Liver (tissue), 9 donors: Measurements from ENCODE around the gene OSBP2. TPM values are rescaled to one million over a fixed set of nuclear protein-coding genes. Genes with fewer than 3 reads are reported as not detected.
"Not testable (repeated sequence)": the region's sequence is repeated elsewhere in the genome, so short reads cannot be mapped to it uniquely, and the experiment has no call there.

Experiments
- DNase-seq: peaks from one replicate; pipeline ENCODE4 v3.0.0-alpha.2; 2017; ENCODE audit warnings: low spot score
- H3K27ac ChIP-seq, 2 donors: one replicate each; pipeline ENCODE4 v1.7.0; 2013; ENCODE audit warnings: inconsistent platforms in 2 of 2, low read length in 2 of 2, control low read depth in 1 of 2, low read depth in 1 of 2, mild to moderate bottlenecking in 1 of 2
- H3K27me3 ChIP-seq, 4 donors: one replicate each; pipeline versions ENCODE4 v1.6.1 to v1.7.0; 2013; ENCODE audit warnings: low read length in 3 of 4, inconsistent platforms in 1 of 4, mild to moderate bottlenecking in 1 of 4, moderate library complexity in 1 of 4; ENCODE audit not compliant: control insufficient read depth in 4 of 4, insufficient read depth in 4 of 4
- H3K36me3 ChIP-seq, 4 donors: one replicate each; pipeline versions ENCODE4 v1.6.1 to v1.7.0; 2013; ENCODE audit warnings: low read length in 3 of 4, mild to moderate bottlenecking in 3 of 4, low read depth in 1 of 4, moderate library complexity in 1 of 4; ENCODE audit not compliant: control insufficient read depth in 4 of 4, insufficient read depth in 3 of 4
- H3K4me1 ChIP-seq, 4 donors: one replicate each; pipeline versions ENCODE4 v1.6.1 to v1.7.0; 2013; ENCODE audit warnings: low read length in 3 of 4, mild to moderate bottlenecking in 3 of 4, moderate library complexity in 1 of 4; ENCODE audit not compliant: control insufficient read depth in 4 of 4, insufficient read depth in 4 of 4
- H3K4me3 ChIP-seq, 3 donors: one replicate each; pipeline versions ENCODE4 v1.6.1 to v1.7.0; 2013; ENCODE audit warnings: low read length in 3 of 3, control low read depth in 1 of 3, low read depth in 1 of 3, mild to moderate bottlenecking in 1 of 3
- H3K9ac ChIP-seq, 2 donors: one replicate each; pipeline ENCODE4 v1.7.0; 2013; ENCODE audit warnings: low read length in 2 of 2, mild to moderate bottlenecking in 2 of 2, moderate library complexity in 2 of 2, control low read depth in 1 of 2, low read depth in 1 of 2
- H3K9me3 ChIP-seq, 4 donors: one replicate each; pipeline versions ENCODE4 v1.6.1 to v1.7.0; 2013; ENCODE audit warnings: low read length in 3 of 4; ENCODE audit not compliant: control insufficient read depth in 4 of 4
- EGR1 ChIP-seq, 2 donors: IDR thresholded peaks; 2 replicates each; pipeline ENCODE4 v1.6.1; 2016 to 2018; ENCODE audit warnings: antibody characterized with exemption in 2 of 2, low read depth in 2 of 2
- FOXA1 ChIP-seq: IDR thresholded peaks from 2 replicates; pipeline ENCODE4 v1.6.1; 2016; ENCODE audit warnings: antibody characterized with exemption
- FOXA2 ChIP-seq: IDR thresholded peaks from 2 replicates; pipeline ENCODE4 v1.6.1; 2016; ENCODE audit warnings: antibody characterized with exemption
- HNF4G ChIP-seq: IDR thresholded peaks from 2 replicates; pipeline ENCODE4 v1.6.1; 2016; ENCODE audit warnings: antibody characterized with exemption
- JUND ChIP-seq, 2 donors: IDR thresholded peaks; 2 replicates each; pipeline ENCODE4 v1.6.1; 2016; ENCODE audit warnings: antibody characterized with exemption in 2 of 2
- NR2F2 ChIP-seq: IDR thresholded peaks from 2 replicates; pipeline ENCODE4 v1.6.1; 2016; ENCODE audit warnings: antibody characterized with exemption
- RAD21 ChIP-seq, 2 donors: IDR thresholded peaks; 2 replicates each; pipeline ENCODE4 v1.6.1; 2016; ENCODE audit warnings: antibody characterized with exemption in 2 of 2, mild to moderate bottlenecking in 2 of 2
- REST ChIP-seq: IDR thresholded peaks from 2 replicates; pipeline ENCODE4 v1.6.1; 2016; ENCODE audit warnings: antibody characterized with exemption, mild to moderate bottlenecking
- RXRA ChIP-seq, 2 donors: IDR thresholded peaks; 2 replicates each; pipeline ENCODE4 v1.6.1; 2017 to 2018; ENCODE audit warnings: antibody characterized with exemption in 2 of 2, mild to moderate bottlenecking in 1 of 2
- SP1 ChIP-seq: IDR thresholded peaks from 2 replicates; pipeline ENCODE4 v1.6.1; 2018; ENCODE audit warnings: antibody characterized with exemption, mild to moderate bottlenecking
- TAF1 ChIP-seq: conservative IDR thresholded peaks from 2 replicates; pipeline ENCODE4 v1.6.1; 2016; ENCODE audit warnings: antibody characterized with exemption, mild to moderate bottlenecking
- WGBS: extraction: QIAGEN DNeasy Blood & Tissue Kit; methylation state at CpG from one replicate; pipeline ENCODE4 v1.1.7; 2013; 5-methylcytosine and 5-hydroxymethylcytosine counted together
- polyA plus RNA-seq, 2 donors: library from polyadenylated mRNA; stranded (reverse) in 1 of 2; unstranded in 1 of 2; fragments of 200-250 nt in 1 of 2; fragments of >200 nt in 1 of 2; fragmentation: Nextera tagmentation in 1 of 2; extraction: Ambion mirVana in 1 of 2; gene quantifications; one replicate each; pipeline versions ENCODE4 v1.2.1 to v1.2.3, GENCODE V29; 2013 to 2015
- total RNA-seq, 2 donors: library from RNA; depleted of rRNA; stranded (reverse); fragments of >200 nt; gene quantifications; one replicate each; pipeline ENCODE4 v1.2.3, GENCODE V29; 2014
- TF ChIP-seq, protein P1 (sequence below): IDR thresholded peaks from 2 replicates; pipeline ENCODE4 v1.6.1; 2016; ENCODE audit warnings: antibody characterized with exemption
- TF ChIP-seq, protein P2 (sequence below): fragments of 150-350 bp; IDR thresholded peaks from 2 replicates; pipeline ENCODE4 v1.5.1; 2017; ENCODE audit warnings: improper control_type of control experiment, low read depth, low read length; ENCODE audit not compliant: missing input control
- TF ChIP-seq, protein P3 (sequence below): IDR thresholded peaks from 2 replicates; pipeline ENCODE4 v1.6.1; 2016; ENCODE audit warnings: antibody characterized with exemption
- donor health status: healthy.
- donor health status: healthy.
- donor health status: healthy.
- donor health status: healthy.
- donor health status: healthy.

The OSBP2 gene
- total and polyA plus RNA-seq, 4 donors, result 0.43 to 192 (median 0.86) TPM

GRCh38 chr22:30733181-30733631 is 38.5 kb downstream of the OSBP2 start:
- no peaks in the 10 kb centered on the region for H3K36me3 ChIP-seq
- H3K27ac ChIP-seq, result no peak overlapping the region
- H3K9ac ChIP-seq, result no peak overlapping the region
- no peaks in the 10 kb centered on the region for H3K27me3 ChIP-seq
- no peak for DNase-seq
- no peaks in the 10 kb centered on the region for H3K4me1 ChIP-seq
- H3K9me3 ChIP-seq, result no peaks in the 10 kb centered on the region
- 83% methylated on average over 7 of the region's 7 CpGs for WGBS
- no peak for TF ChIP-seq REST
- TF ChIP-seq HNF4G, result no peak
- no peak for TF ChIP-seq SP1
- TF ChIP-seq, protein P1, sequence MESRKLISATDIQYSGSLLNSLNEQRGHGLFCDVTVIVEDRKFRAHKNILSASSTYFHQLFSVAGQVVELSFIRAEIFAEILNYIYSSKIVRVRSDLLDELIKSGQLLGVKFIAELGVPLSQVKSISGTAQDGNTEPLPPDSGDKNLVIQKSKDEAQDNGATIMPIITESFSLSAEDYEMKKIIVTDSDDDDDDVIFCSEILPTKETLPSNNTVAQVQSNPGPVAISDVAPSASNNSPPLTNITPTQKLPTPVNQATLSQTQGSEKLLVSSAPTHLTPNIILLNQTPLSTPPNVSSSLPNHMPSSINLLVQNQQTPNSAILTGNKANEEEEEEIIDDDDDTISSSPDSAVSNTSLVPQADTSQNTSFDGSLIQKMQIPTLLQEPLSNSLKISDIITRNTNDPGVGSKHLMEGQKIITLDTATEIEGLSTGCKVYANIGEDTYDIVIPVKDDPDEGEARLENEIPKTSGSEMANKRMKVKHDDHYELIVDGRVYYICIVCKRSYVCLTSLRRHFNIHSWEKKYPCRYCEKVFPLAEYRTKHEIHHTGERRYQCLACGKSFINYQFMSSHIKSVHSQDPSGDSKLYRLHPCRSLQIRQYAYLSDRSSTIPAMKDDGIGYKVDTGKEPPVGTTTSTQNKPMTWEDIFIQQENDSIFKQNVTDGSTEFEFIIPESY, result no peak
- TF ChIP-seq, protein P2, sequence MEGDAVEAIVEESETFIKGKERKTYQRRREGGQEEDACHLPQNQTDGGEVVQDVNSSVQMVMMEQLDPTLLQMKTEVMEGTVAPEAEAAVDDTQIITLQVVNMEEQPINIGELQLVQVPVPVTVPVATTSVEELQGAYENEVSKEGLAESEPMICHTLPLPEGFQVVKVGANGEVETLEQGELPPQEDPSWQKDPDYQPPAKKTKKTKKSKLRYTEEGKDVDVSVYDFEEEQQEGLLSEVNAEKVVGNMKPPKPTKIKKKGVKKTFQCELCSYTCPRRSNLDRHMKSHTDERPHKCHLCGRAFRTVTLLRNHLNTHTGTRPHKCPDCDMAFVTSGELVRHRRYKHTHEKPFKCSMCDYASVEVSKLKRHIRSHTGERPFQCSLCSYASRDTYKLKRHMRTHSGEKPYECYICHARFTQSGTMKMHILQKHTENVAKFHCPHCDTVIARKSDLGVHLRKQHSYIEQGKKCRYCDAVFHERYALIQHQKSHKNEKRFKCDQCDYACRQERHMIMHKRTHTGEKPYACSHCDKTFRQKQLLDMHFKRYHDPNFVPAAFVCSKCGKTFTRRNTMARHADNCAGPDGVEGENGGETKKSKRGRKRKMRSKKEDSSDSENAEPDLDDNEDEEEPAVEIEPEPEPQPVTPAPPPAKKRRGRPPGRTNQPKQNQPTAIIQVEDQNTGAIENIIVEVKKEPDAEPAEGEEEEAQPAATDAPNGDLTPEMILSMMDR, result no peak
- TF ChIP-seq RXRA (IDR thresholded peaks at IDR 0.05), result no peak
- no peak for TF ChIP-seq EGR1 (IDR thresholded peaks at IDR 0.05; ENCODE audit: low read depth in 2 of 2)
- TF ChIP-seq RAD21 (IDR thresholded peaks at IDR 0.05), result no peak
- no peak for TF ChIP-seq FOXA1
- TF ChIP-seq TAF1, result no peak
- no peak for TF ChIP-seq JUND (IDR thresholded peaks at IDR 0.05)
- no peak for TF ChIP-seq FOXA2
- TF ChIP-seq, protein P3, sequence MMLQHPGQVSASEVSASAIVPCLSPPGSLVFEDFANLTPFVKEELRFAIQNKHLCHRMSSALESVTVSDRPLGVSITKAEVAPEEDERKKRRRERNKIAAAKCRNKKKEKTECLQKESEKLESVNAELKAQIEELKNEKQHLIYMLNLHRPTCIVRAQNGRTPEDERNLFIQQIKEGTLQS, result no peak
- TF ChIP-seq NR2F2, result no peak
- H3K4me3 ChIP-seq, result no peak overlapping the region

- not testable (repeated sequence) for H3K9ac ChIP-seq, H3K4me3 ChIP-seq, H3K9me3 ChIP-seq, H3K4me1 ChIP-seq, H3K27ac ChIP-seq, H3K36me3 ChIP-seq, H3K27me3 ChIP-seq, DNase-seq
- 83% methylated on average over 7 of the region's 7 CpGs for WGBS
Observed at GRCh38 chr22:30740007-30740406, 45.3 kb downstream of the OSBP2 start.

GRCh38 chr22:30740511-30740910 is 45.8 kb downstream of the OSBP2 start:
- not testable (repeated sequence) for H3K27ac ChIP-seq, H3K36me3 ChIP-seq, DNase-seq, H3K9me3 ChIP-seq, H3K4me1 ChIP-seq, H3K4me3 ChIP-seq, H3K9ac ChIP-seq, H3K27me3 ChIP-seq
- 84% methylated on average over 5 of the region's 5 CpGs for WGBS
